ENCODE data around the gene PRR9.

Gene PRR9

DNA sequence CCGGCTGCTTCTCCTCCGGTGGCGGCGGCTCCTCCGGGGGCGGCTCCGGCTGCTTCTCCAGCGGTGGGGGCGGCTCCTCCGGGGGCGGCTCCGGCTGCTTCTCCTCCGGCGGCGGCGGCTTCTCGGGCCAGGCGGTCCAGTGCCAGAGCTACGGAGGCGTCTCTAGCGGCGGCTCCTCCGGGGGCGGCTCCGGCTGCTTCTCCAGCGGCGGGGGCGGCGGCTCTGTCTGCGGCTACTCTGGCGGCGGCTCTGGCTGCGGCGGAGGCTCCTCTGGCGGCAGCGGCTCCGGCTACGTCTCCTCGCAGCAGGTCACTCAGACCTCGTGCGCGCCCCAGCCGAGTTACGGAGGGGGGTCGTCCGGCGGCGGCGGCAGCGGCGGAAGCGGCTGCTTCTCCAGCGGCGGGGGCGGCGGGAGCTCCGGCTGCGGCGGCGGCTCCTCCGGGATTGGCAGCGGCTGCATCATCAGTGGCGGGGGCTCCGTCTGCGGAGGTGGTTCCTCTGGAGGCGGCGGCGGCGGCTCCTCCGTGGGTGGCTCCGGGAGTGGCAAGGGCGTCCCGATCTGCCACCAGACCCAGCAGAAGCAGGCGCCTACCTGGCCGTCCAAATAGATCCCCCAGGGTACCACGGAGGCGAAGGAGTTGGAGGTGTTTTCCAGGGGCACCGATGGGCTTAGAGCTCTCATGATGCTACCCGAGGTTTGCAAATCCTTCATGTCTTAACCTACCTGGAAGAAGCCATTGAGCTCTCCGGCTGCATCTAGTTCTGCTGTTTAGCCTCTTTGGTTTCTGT is 44.1 kb downstream of the PRR9 start:
- DNase-seq (ENCODE audit: low read depth), result no peak
- no peak for TF ChIP-seq CTCF (IDR thresholded peaks at IDR 0.05; ENCODE audit: control insufficient read depth, extremely low read depth, insufficient read depth)
- no peak overlapping the region for H3K4me3 ChIP-seq (ENCODE audit: low read depth, low read length)

DNA sequence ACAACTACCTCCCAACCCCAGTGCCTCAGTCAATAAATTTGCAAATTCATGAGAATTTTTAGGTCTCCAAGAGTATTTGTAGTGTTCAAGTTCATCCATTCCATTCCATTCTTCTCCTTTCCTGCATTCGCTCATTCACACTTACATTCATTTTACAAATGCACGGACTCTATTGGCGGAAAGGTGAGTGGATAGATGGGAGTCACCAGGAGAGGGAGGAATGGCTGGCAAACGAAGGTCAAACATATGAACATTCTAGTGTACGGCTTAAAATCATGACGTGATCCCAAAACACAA is 44.6 kb downstream of the PRR9 start:
- no peak for DNase-seq (ENCODE audit: low read depth)
- TF ChIP-seq CTCF (IDR thresholded peaks at IDR 0.05; ENCODE audit: control insufficient read depth, extremely low read depth, insufficient read depth), result no peak
- no peak overlapping the region for H3K4me3 ChIP-seq (ENCODE audit: low read depth, low read length)

DNA sequence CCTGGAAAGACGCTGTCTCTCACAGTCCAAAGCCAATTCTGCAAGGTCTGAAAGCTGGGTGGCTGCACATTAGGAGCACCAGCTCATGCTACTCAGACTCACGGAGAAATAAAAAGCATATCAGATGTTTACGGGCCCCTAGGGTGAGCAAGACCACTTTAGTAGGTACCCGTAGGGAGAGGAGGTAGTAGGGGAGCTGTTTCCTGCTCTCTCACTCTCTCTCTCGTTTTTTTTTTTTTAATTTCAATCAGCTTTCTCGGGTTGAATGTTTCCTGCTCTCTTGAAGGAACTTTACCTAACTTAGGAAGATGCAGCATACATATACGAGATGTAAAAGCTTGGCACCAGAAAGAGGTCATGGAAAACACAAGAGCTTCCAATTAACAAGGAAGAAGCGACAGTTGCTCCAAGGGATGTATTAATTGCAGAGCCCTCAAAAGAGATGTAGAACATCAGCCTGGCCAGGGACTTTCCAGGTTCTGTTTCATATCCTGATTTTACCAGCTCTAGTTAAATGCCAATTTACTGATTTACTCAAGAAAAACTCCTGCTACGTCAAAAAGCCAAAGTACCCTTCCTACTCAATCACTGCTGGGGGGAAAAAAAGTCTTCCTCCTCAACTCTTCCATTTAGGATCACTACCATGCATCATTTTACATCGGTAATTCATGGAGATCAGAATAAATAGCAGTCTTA is 45.2 kb downstream of the PRR9 start:
- no peak for TF ChIP-seq CTCF (IDR thresholded peaks at IDR 0.05; ENCODE audit: control insufficient read depth, extremely low read depth, insufficient read depth)
- H3K4me3 ChIP-seq (ENCODE audit: low read depth, low read length), result no peak overlapping the region
- no peak for DNase-seq (ENCODE audit: low read depth)

GRCh38 chr1:153265457-153265856 is 48.1 kb downstream of the PRR9 start:
- TF ChIP-seq CTCF (IDR thresholded peaks at IDR 0.05; ENCODE audit: control insufficient read depth, extremely low read depth, insufficient read depth), result no peak
- DNase-seq (ENCODE audit: low read depth), result no peak
- no peak overlapping the region for H3K4me3 ChIP-seq (ENCODE audit: low read depth, low read length)
